ENCODE results near the gene TTN. TPM values are rescaled to one million over a fixed set of nuclear protein-coding genes. Genes with fewer than 3 reads are reported as not detected.
"Not testable (repeated sequence)": the region's sequence is repeated elsewhere in the genome, so short reads cannot be mapped to it uniquely, and the experiment has no call there.

The TTN gene
- total RNA-seq, 3 donors from 2014 or later = 1.3 to 8.6 (median 2.1) TPM

DNA sequence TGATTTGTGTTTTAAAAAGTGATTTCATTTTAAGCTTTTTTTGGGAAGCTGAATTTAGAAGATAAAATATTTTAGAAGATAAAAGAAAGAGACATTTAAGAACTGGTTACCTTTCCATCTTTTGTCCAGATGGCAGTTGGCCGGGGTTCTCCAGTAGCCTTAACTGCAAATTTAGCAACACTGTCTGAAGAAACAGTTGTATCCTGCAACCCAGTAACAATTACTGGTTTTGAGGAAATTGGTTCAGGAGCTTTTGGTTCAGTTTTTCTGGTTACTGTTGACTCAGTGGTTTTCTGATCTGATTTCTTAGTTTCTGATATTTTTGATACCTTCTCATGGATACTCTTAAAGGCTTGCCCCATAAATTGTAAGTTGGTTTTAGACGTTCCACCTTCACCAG is 277.1 kb downstream of the TTN start:
- DNase-seq (no peak), ATAC-seq (no peak)
- TF ChIP-seq, protein P1, sequence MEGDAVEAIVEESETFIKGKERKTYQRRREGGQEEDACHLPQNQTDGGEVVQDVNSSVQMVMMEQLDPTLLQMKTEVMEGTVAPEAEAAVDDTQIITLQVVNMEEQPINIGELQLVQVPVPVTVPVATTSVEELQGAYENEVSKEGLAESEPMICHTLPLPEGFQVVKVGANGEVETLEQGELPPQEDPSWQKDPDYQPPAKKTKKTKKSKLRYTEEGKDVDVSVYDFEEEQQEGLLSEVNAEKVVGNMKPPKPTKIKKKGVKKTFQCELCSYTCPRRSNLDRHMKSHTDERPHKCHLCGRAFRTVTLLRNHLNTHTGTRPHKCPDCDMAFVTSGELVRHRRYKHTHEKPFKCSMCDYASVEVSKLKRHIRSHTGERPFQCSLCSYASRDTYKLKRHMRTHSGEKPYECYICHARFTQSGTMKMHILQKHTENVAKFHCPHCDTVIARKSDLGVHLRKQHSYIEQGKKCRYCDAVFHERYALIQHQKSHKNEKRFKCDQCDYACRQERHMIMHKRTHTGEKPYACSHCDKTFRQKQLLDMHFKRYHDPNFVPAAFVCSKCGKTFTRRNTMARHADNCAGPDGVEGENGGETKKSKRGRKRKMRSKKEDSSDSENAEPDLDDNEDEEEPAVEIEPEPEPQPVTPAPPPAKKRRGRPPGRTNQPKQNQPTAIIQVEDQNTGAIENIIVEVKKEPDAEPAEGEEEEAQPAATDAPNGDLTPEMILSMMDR (IDR thresholded peaks at IDR 0.05) = no peak
- Histone ChIP-seq H3K4me3 (no peak overlapping the region), H3K36me3 (ENCODE audit: low read depth) (no peaks in the 10 kb centered on the region), H3K9me3 (no peaks in the 10 kb centered on the region), H3K4me1 (ENCODE audit: low read depth) (no peaks in the 10 kb centered on the region)
- intact Hi-C loops (cut with DNase I, micrococcal nuclease) = no loop called here

DNA sequence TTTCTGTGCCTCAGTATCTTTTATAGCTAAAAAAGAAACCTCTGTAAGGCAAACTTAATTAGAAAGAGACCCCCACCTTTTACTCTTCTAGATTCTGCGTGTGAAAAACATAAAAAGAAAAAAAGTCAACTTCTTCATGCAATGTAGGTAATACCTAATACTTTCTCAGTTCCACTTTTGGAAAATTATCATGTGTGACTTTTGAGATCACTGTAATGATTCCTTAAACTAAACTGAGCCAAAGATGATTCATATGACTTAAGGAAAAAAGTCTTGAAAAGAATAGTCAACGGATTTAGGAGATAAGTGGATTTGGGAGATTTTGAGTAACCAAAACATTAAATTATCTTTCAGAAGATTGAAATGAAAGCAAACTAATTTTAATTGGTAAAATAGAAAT is 278.0 kb downstream of the TTN start:
- no peaks in the 10 kb centered on the region for H3K9me3 ChIP-seq
- intact Hi-C loops (cut with DNase I, micrococcal nuclease) = no loop called here
- H3K36me3 ChIP-seq (ENCODE audit: low read depth) = no peaks in the 10 kb centered on the region
- no peak overlapping the region for H3K4me3 ChIP-seq
- no peak for DNase-seq
- H3K4me1 ChIP-seq (ENCODE audit: low read depth) = no peaks in the 10 kb centered on the region
- TF ChIP-seq, protein P1 (IDR thresholded peaks at IDR 0.05) = no peak
- no peak for ATAC-seq

DNA sequence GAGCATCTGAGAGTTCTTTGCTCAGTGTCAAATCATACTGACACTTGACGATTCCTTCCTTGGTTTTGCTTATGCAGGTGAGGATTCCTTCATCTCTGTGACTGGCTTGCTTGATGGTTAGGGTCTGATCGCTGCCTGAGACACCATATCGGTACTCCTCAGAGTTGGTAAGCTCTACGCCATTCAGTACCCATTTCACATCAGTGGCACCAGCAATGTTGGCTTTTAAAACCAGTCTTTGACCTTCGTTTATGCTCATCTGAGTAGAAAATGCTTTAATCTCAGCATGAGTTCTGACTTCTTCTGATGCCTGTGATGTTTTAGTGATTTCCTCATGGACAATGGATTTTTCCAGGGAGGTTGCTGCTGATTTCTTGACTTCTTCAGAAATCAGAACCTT is 278.6 kb downstream of the TTN start:
- H3K4me3 ChIP-seq = no peak overlapping the region
- ATAC-seq = no peak

DNA sequence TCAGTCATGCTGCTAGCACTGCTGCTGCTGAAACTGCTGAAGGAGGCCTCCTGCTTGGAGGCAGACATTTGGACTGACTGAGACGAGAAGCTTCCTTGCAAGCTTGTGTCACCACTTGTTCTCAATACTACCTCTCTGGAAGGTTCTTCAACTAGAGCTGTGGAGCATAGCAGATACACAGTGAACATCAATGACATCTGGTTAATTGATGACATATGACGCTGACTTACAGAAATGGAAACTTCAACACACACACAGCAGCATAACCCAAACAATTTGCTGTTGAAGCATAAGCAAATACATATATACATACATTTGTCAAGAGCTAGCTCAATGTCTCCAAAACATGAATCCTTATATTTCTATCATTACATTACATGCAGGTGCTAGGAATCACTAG is 279.6 kb downstream of the TTN start:
- Histone ChIP-seq H3K4me3 (no peak overlapping the region), H3K9me3 (no peaks in the 10 kb centered on the region), H3K4me1 (ENCODE audit: low read depth) (no peaks in the 10 kb centered on the region), H3K36me3 (ENCODE audit: low read depth) (no peaks in the 10 kb centered on the region)
- DNase-seq = no peak
- TF ChIP-seq, protein P1 (IDR thresholded peaks at IDR 0.05) = no peak
- intact Hi-C loops (cut with DNase I, micrococcal nuclease) = no loop called here
- no peak for ATAC-seq

More for the DNA sequence above, 278.6 kb downstream of the TTN start:
- TF ChIP-seq, protein P1 (IDR thresholded peaks at IDR 0.05) = no peak
- no peaks in the 10 kb centered on the region for H3K4me1 ChIP-seq (ENCODE audit: low read depth)
- intact Hi-C loops (cut with DNase I, micrococcal nuclease) = no loop called here
- DNase-seq = no peak
- no peaks in the 10 kb centered on the region for H3K36me3 ChIP-seq (ENCODE audit: low read depth)
- H3K9me3 ChIP-seq = no peaks in the 10 kb centered on the region

DNA sequence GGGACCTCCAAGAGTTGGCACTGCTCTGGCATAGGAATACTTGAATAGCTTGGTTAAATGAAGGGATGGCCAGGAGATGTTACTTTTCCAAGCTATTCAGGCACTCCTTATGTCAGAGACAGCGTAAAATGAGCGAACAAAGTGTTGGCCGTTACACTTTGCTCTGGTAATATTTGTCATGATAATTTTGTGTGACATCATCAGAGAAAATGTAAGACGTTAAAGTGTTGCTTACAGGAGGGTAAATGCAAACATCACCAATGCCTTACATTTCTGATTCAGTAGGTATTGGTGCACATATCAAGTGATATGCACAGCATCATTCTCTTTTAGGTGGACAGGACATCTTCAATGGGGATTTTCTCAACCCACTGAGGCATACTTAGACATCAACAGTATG is 281.0 kb downstream of the TTN start:
- Histone ChIP-seq H3K9me3 (no peaks in the 10 kb centered on the region), H3K4me3 (no peak overlapping the region), H3K4me1 (ENCODE audit: low read depth) (no peaks in the 10 kb centered on the region), H3K36me3 (ENCODE audit: low read depth) (no peaks in the 10 kb centered on the region)
- no peak for DNase-seq
- TF ChIP-seq, protein P1 (IDR thresholded peaks at IDR 0.05) = no peak
- ATAC-seq = no peak
- intact Hi-C loops (cut with DNase I, micrococcal nuclease) = no loop called here

DNA sequence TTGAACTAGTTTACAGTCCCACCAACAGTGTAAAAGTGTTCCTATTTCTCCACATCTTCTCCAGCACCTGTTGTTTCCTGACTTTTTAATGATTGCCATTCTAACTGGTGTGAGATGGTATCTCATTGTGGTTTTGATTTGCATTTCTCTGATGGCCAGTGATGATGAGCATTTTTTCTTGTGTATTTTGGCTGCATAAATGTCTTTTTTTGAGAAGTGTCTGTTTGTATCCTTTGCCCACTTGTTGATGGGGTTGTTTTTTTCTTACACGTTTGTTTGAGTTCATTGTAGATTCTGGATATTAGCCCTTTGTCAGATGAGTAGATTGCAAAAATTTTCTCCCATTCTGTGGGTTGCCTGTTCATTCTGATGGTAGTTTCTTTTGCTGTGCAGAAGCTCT is 281.8 kb downstream of the TTN start:
- H3K36me3 ChIP-seq (ENCODE audit: low read depth); ATAC-seq; intact Hi-C loops (cut with DNase I, micrococcal nuclease); H3K4me1 ChIP-seq (ENCODE audit: low read depth); DNase-seq; H3K9me3 ChIP-seq; H3K4me3 ChIP-seq: not testable (repeated sequence)

DNA sequence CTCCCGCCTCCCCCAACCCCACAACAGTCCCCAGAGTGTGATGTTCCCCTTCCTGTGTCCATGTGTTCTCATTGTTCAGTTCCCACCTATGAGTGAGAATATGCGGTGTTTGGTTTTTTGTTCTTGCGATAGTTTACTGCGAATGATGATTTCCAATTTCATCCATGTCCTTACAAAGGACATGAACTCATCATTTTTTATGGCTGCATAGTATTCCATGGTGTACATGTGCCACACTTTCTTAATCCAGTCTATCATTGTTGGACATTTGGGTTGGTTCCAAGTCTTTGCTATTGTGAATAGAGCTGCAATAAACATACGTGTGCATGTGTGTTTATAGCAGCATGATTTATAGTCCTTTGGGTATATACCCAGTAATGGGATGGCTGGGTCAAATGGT is 282.2 kb downstream of the TTN start:
- intact Hi-C loops (cut with DNase I, micrococcal nuclease); DNase-seq; H3K9me3 ChIP-seq; H3K4me3 ChIP-seq; ATAC-seq; H3K36me3 ChIP-seq (ENCODE audit: low read depth); H3K4me1 ChIP-seq (ENCODE audit: low read depth): not testable (repeated sequence)
